Caco-2 (cell line): ENCODE results near the gene STPG1. TPM values are rescaled to one million over a fixed set of nuclear protein-coding genes. Genes with fewer than 3 reads are reported as not detected.

Experiments
- BruUV-seq: library from RNA; stranded (reverse); fragments of 400-500 nt; replicated peaks from 2 replicates; lab custom pipeline; 2021; lab: Mats Ljungman, UMichigan
- CTCF ChIA-PET: fragments of 300-600 bp; sonication (Branson Sonifier 250); formaldehyde crosslinking; loops from one replicate; lab custom pipeline; 2022; ENCODE audit warnings: antibody characterized with exemption; lab: Charles Lee
- POLR2A ChIA-PET: fragments of 300-600 bp; sonication (Branson Sonifier 250); formaldehyde crosslinking; loops from one replicate; lab custom pipeline; 2022; ENCODE audit warnings: antibody characterized with exemption; lab: Charles Lee
- DNase-seq, 2 experiments: peaks; one replicate each; pipeline versions ENCODE4 v3.0.0 to v3.0.0-alpha.2; 2020 to 2022
- H3K27me3 ChIP-seq: replicated peaks from 2 replicates; pipeline ENCODE4 v1.6.0; 2011; ENCODE audit warnings: low read length; ENCODE audit not compliant: control insufficient read depth, insufficient read depth
- H3K36me3 ChIP-seq: 2 replicates; pipeline ENCODE4 v1.5.1; 2011; ENCODE audit warnings: low read length; ENCODE audit not compliant: control insufficient read depth, insufficient read depth
- H3K4me1 ChIP-seq: fragments of 250-450 bp; sonication (Bioruptor Pico); 2 replicates; pipeline ENCODE4 v1.5.1; 2020; ENCODE audit warnings: mild to moderate bottlenecking
- H3K4me3 ChIP-seq: 2 replicates; pipeline ENCODE4 v1.5.1; 2011; ENCODE audit warnings: low read depth, mild to moderate bottlenecking, control low read depth, low read length
- H3K9me3 ChIP-seq: fragments of 250-450 bp; sonication (Bioruptor Pico); 2 replicates; pipeline ENCODE4 v1.5.1; 2020; ENCODE audit warnings: mild to moderate bottlenecking, moderate library complexity
- H3K27ac Mint-ChIP-seq: one replicate; pipeline ENCODE4 v1.8.0; 2022; ENCODE audit warnings: mixed read lengths; ENCODE audit not compliant: unreplicated experiment
- H3K27me3 Mint-ChIP-seq: one replicate; pipeline ENCODE4 v1.8.0; 2022; ENCODE audit warnings: mixed read lengths; ENCODE audit not compliant: insufficient read depth, unreplicated experiment
- H3K36me3 Mint-ChIP-seq: one replicate; pipeline ENCODE4 v1.8.0; 2022; ENCODE audit warnings: mild to moderate bottlenecking, mixed read lengths; ENCODE audit not compliant: insufficient read depth, unreplicated experiment
- H3K4me1 Mint-ChIP-seq: one replicate; pipeline ENCODE4 v1.8.0; 2022; ENCODE audit warnings: low read depth, mixed read lengths; ENCODE audit not compliant: unreplicated experiment
- H3K4me3 Mint-ChIP-seq: one replicate; pipeline ENCODE4 v1.8.0; 2022; ENCODE audit warnings: mild to moderate bottlenecking, moderate library complexity, mixed read lengths; ENCODE audit not compliant: unreplicated experiment
- H3K9me3 Mint-ChIP-seq: one replicate; pipeline ENCODE4 v1.8.0; 2022; ENCODE audit warnings: mixed read lengths; ENCODE audit not compliant: unreplicated experiment
- intact Hi-C: fragments of 100-400 bp; cut with micrococcal nuclease; formaldehyde crosslinking; loops from one replicate; pipeline ENCODE4 v1.10.0; 2022; ENCODE audit not compliant: unreplicated experiment
- total RNA-seq: library from RNA; stranded (reverse); gene quantifications from 2 replicates; pipeline ENCODE4 v1.2.3, GENCODE V29; 2022
- TF ChIP-seq, protein P1 (sequence below), 2 experiments: fragments of 200-600 bp in 1 of 2; IDR thresholded peaks; 1 replicate in 1 of 2; 2 replicates in 1 of 2; pipeline versions ENCODE4 v1.5.1 to v1.8.0; 2011 to 2022; ENCODE audit warnings: antibody characterized with exemption in 1 of 2, control low read depth in 1 of 2, inconsistent platforms in 1 of 2, low read depth in 1 of 2, low read length in 1 of 2, mild to moderate bottlenecking in 1 of 2, moderate library complexity in 1 of 2; ENCODE audit not compliant: insufficient read depth in 1 of 2, severe bottlenecking in 1 of 2, unreplicated experiment in 1 of 2

Gene STPG1
- total RNA-seq, 1 experiment from 2014 or later = 8.6 TPM

GRCh38 chr1:24386241-24386640, 27.3 kb downstream of the STPG1 start:
- no peaks in the 10 kb centered on the region for H3K9me3 Mint-ChIP-seq
- peaks cover 6% of the 10 kb centered on the region for H3K36me3 Mint-ChIP-seq
- no peak overlapping the region for H3K4me3 Mint-ChIP-seq
- H3K4me1 Mint-ChIP-seq = peaks cover 16% of the 10 kb centered on the region
- CTCF ChIA-PET = no interaction called here
- intact Hi-C loops = no loop called here
- BruUV-seq = no TSS peak
- no peaks in the 10 kb centered on the region for H3K27me3 Mint-ChIP-seq
- Histone ChIP-seq H3K27me3 (no peaks in the 10 kb centered on the region), H3K4me1 (0 out of 2 replicates have a peak, but pooled peaks cover 8% of the 10 kb centered on the region), H3K4me3 (no peak overlapping the region), H3K36me3 (no peaks in the 10 kb centered on the region), H3K9me3 (no peaks in the 10 kb centered on the region)
- POLR2A ChIA-PET = no interaction called here
- no peak overlapping the region for H3K27ac Mint-ChIP-seq
- TF ChIP-seq, protein P1, sequence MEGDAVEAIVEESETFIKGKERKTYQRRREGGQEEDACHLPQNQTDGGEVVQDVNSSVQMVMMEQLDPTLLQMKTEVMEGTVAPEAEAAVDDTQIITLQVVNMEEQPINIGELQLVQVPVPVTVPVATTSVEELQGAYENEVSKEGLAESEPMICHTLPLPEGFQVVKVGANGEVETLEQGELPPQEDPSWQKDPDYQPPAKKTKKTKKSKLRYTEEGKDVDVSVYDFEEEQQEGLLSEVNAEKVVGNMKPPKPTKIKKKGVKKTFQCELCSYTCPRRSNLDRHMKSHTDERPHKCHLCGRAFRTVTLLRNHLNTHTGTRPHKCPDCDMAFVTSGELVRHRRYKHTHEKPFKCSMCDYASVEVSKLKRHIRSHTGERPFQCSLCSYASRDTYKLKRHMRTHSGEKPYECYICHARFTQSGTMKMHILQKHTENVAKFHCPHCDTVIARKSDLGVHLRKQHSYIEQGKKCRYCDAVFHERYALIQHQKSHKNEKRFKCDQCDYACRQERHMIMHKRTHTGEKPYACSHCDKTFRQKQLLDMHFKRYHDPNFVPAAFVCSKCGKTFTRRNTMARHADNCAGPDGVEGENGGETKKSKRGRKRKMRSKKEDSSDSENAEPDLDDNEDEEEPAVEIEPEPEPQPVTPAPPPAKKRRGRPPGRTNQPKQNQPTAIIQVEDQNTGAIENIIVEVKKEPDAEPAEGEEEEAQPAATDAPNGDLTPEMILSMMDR (IDR thresholded peaks at IDR 0.05; ENCODE audit: insufficient read depth in 1 of 2, low read depth in 1 of 2, low read length in 1 of 2, severe bottlenecking in 1 of 2, unreplicated experiment in 1 of 2) = no peak
- DNase-seq = no peak

DNA sequence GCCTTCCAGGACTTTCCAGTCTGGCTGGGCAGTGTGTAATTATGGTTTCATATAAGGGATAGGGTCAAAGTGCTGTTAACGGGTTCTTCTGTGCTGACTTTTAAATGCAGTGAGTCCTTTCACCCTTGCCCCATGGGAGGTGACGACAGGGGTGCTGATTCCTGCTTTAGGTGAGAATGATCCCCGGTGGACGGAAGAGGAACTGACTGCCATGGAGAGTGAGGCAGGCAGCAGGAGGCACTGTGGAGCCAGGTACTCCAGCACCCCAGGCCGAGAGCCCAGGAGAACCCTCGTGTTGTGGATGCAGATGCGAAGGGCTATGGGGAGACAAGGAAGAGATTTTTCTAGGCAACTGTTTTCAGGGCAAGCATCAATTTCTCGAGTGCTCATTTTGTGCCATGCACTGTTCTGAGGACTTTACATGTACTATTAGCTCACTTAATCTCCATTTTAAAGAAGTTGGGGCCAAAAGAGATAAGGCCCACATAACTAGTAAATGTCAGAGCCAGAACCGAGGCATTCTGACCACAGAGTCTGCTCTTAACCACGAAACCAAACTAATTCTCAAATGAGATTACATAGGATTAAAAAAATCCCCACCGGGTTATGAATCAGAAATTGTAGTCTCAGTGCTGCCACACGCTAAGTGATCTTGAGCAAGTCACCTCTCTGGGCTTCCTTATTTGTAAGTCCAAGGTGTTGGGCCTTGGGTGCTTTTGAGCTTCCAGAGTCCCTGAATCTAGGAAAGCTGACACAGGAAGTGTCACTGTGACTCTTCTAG, 28.2 kb downstream of the STPG1 start:
- Histone ChIP-seq H3K4me3 (no peak overlapping the region), H3K36me3 (no peaks in the 10 kb centered on the region), H3K27me3 (no peaks in the 10 kb centered on the region), H3K4me1 (peaks cover 13% of the 10 kb centered on the region), H3K9me3 (no peaks in the 10 kb centered on the region)
- POLR2A ChIA-PET = no interaction called here
- H3K4me3 Mint-ChIP-seq = no peak overlapping the region
- no peaks in the 10 kb centered on the region for H3K27me3 Mint-ChIP-seq
- H3K36me3 Mint-ChIP-seq = peaks cover 4% of the 10 kb centered on the region
- BruUV-seq = no TSS peak
- TF ChIP-seq, protein P1 (IDR thresholded peaks at IDR 0.05; ENCODE audit: insufficient read depth in 1 of 2, low read depth in 1 of 2, low read length in 1 of 2, severe bottlenecking in 1 of 2, unreplicated experiment in 1 of 2) = peak in 1 of 2 experiments; percentile 63
- intact Hi-C loops = no loop called here
- peak in 1 of 2 experiments; percentile 25 for DNase-seq
- H3K27ac Mint-ChIP-seq = no peak overlapping the region
- CTCF ChIA-PET = no interaction called here
- H3K9me3 Mint-ChIP-seq = no peaks in the 10 kb centered on the region
- H3K4me1 Mint-ChIP-seq = peaks cover 14% of the 10 kb centered on the region

GRCh38 chr1:24384251-24385090, 29.1 kb downstream of the STPG1 start:
- DNase-seq = no peak
- POLR2A ChIA-PET = interaction anchor here (0.5 kb wide), 1 partner anchor 234 kb away, joined by 4 read pairs; no protein-coding TSS in a partner anchor
- Mint-ChIP-seq H3K27me3 (no peaks in the 10 kb centered on the region), H3K4me3 (no peak overlapping the region), H3K27ac (no peak overlapping the region), H3K36me3 (no peaks in the 10 kb centered on the region), H3K9me3 (no peaks in the 10 kb centered on the region), H3K4me1 (peaks cover 10% of the 10 kb centered on the region)
- Histone ChIP-seq H3K9me3 (no peaks in the 10 kb centered on the region), H3K4me3 (no peak overlapping the region), H3K27me3 (no peaks in the 10 kb centered on the region), H3K4me1 (peaks cover 19% of the 10 kb centered on the region), H3K36me3 (no peaks in the 10 kb centered on the region)
- CTCF ChIA-PET = interaction anchor here (0.6 to 0.7 kb wide), 2 partner anchors 31 to 71 kb away, joined by 3 read pairs; partner anchors contain the start of gene NIPAL3
- no TSS peak for BruUV-seq
- intact Hi-C loops = no loop called here
- TF ChIP-seq, protein P1 (IDR thresholded peaks at IDR 0.05; ENCODE audit: insufficient read depth in 1 of 2, low read depth in 1 of 2, low read length in 1 of 2, severe bottlenecking in 1 of 2, unreplicated experiment in 1 of 2) = no peak
